Esophagus mucosa (tissue), 1 donor: ENCODE measurements around the gene FAM241A. TPM values are rescaled to one million over a fixed set of nuclear protein-coding genes. Genes with fewer than 3 reads are reported as not detected.
"Not testable (repeated sequence)": the region's sequence is repeated elsewhere in the genome, so short reads cannot be mapped to it uniquely, and the experiment has no call there.

Source experiments
- ATAC-seq: fragments of 200-7000 bp; cut with Tn5 transposase; one replicate; pipeline ENCODE4 v1.9.1; 2020
- total RNA-seq: library from RNA; stranded (reverse); gene quantifications from one replicate; pipeline ENCODE4 v1.2.4, GENCODE V29; 2023
- donor health status: DM: yes; HTN: yes; CAD: no.

The FAM241A gene
- total RNA-seq = 2.7 TPM

GRCh38 chr4:112145326-112145789 is at the start of gene FAM241A:
TSS of gene FAM241A (plus strand) at chr4:112145454. CDS start at chr4:112145581, 127 bp downstream.
- ATAC-seq = peak; percentile 98

- no peak for ATAC-seq
These were observed 46.3 kb upstream of the FAM241A start for GRCh38 chr4:112098841-112099530.

GRCh38 chr4:112099701-112100297 is 45.5 kb upstream of the FAM241A start:
- ATAC-seq = peak; percentile 57

GRCh38 chr4:112102875-112103370 is 42.3 kb upstream of the FAM241A start:
- ATAC-seq = no peak

- no peak for ATAC-seq
These were observed 39.9 kb upstream of the FAM241A start for GRCh38 chr4:112105201-112105969.

- peak; percentile 82 for ATAC-seq
These were observed 35.7 kb upstream of the FAM241A start for GRCh38 chr4:112109360-112110058.

GRCh38 chr4:112110059-112110425 is 35.2 kb upstream of the FAM241A start:
- ATAC-seq = no peak

- ATAC-seq = no peak
These were observed 33.9 kb upstream of the FAM241A start for GRCh38 chr4:112111306-112111705.

- ATAC-seq = not testable (repeated sequence)
These were observed 33.2 kb upstream of the FAM241A start for GRCh38 chr4:112112095-112112494.

GRCh38 chr4:112112590-112113170 is 32.6 kb upstream of the FAM241A start:
- ATAC-seq = no peak

- no peak for ATAC-seq
These were observed 31.4 kb upstream of the FAM241A start for GRCh38 chr4:112113864-112114263.

- no peak for ATAC-seq
These were observed 30.8 kb upstream of the FAM241A start for GRCh38 chr4:112114452-112114851.

GRCh38 chr4:112118742-112119352 is 26.4 kb upstream of the FAM241A start:
- ATAC-seq = no peak

- no peak for ATAC-seq
These were observed 25.9 kb upstream of the FAM241A start for GRCh38 chr4:112119353-112119783.

- ATAC-seq = no peak
These were observed 25.2 kb upstream of the FAM241A start for GRCh38 chr4:112120021-112120420.

GRCh38 chr4:112125416-112125815 is 19.8 kb upstream of the FAM241A start:
- ATAC-seq = no peak

- no peak for ATAC-seq
These were observed 18.1 kb upstream of the FAM241A start for GRCh38 chr4:112127048-112127637.

GRCh38 chr4:112127803-112128202 is 17.5 kb upstream of the FAM241A start:
- ATAC-seq = peak; percentile 44

GRCh38 chr4:112128452-112128851 is 16.8 kb upstream of the FAM241A start:
- ATAC-seq = no peak

GRCh38 chr4:112130906-112131305 is 14.3 kb upstream of the FAM241A start:
- no peak for ATAC-seq

- no peak for ATAC-seq
These were observed 8.7 kb upstream of the FAM241A start for GRCh38 chr4:112136551-112136950.
